Activated CD4-positive, alpha-beta T cell treated with anti-CD3 and anti-CD28 coated beads, Interleukin-2, amount 10 ng/mL, durations not matched to agents 24 days and 14 days (primary cell): ENCODE data around the gene CPSF4. TPM values are rescaled to one million over a fixed set of nuclear protein-coding genes. Genes with fewer than 3 reads are reported as not detected.
A peak's percentile ranks its signal among the peaks of the same experiment; 100 is the strongest.

ENCODE experiments used
- DNase-seq: peaks from one replicate; pipeline ENCODE4 v3.0.0; 2022
- H3K27ac Mint-ChIP-seq: one replicate; pipeline ENCODE4 v1.8.0; 2022; ENCODE audit warnings: mild to moderate bottlenecking, mixed read lengths
- H3K27me3 Mint-ChIP-seq: one replicate; pipeline ENCODE4 v1.8.0; 2022; ENCODE audit warnings: mixed read lengths
- H3K36me3 Mint-ChIP-seq: one replicate; pipeline ENCODE4 v1.8.0; 2022; ENCODE audit warnings: low read depth, mild to moderate bottlenecking, mixed read lengths
- H3K4me1 Mint-ChIP-seq: one replicate; pipeline ENCODE4 v1.8.0; 2021; ENCODE audit warnings: mixed read lengths
- H3K4me3 Mint-ChIP-seq: one replicate; pipeline ENCODE4 v1.8.0; 2022; ENCODE audit warnings: mild to moderate bottlenecking, moderate library complexity, mixed read lengths
- H3K9me3 Mint-ChIP-seq: one replicate; pipeline ENCODE4 v1.8.0; 2021; ENCODE audit warnings: mixed read lengths
- intact Hi-C: fragments of 100-400 bp; cut with micrococcal nuclease; formaldehyde crosslinking; loops from one replicate; pipeline ENCODE4 v1.15.1; 2023
- total RNA-seq: library from RNA; stranded (reverse); gene quantifications from 2 replicates; pipeline ENCODE4 v1.2.3, GENCODE V29; 2022

CPSF4 gene
- total RNA-seq, 1 donor from 2014 or later = 89.0 TPM

GRCh38 chr7:99447943-99448342 lies 9.2 kb downstream of the CPSF4 start:
- intact Hi-C loops = no loop called here
- DNase-seq = no peak
- Mint-ChIP-seq H3K4me3 (no peak overlapping the region), H3K36me3 (peaks cover 60% of the 10 kb centered on the region), H3K27ac (no peak overlapping the region), H3K9me3 (no peaks in the 10 kb centered on the region), H3K27me3 (no peaks in the 10 kb centered on the region), H3K4me1 (peaks cover 8% of the 10 kb centered on the region)

GRCh38 chr7:99448855-99449254 lies 10.1 kb downstream of the CPSF4 start:
- Mint-ChIP-seq H3K9me3 (no peaks in the 10 kb centered on the region), H3K27ac (no peak overlapping the region), H3K4me3 (no peak overlapping the region), H3K4me1 (peaks cover 3% of the 10 kb centered on the region), H3K36me3 (peaks cover 57% of the 10 kb centered on the region), H3K27me3 (no peaks in the 10 kb centered on the region)
- DNase-seq = no peak
- intact Hi-C loops = no loop called here

- Mint-ChIP-seq H3K27ac (no peak overlapping the region), H3K27me3 (no peaks in the 10 kb centered on the region), H3K9me3 (no peaks in the 10 kb centered on the region), H3K36me3 (peaks cover 58% of the 10 kb centered on the region), H3K4me3 (no peak overlapping the region), H3K4me1 (peaks cover 3% of the 10 kb centered on the region)
- DNase-seq = no peak
- intact Hi-C loops = no loop called here
Observed at GRCh38 chr7:99449326-99449725, 10.6 kb downstream of the CPSF4 start.

- no peaks in the 10 kb centered on the region for H3K9me3 Mint-ChIP-seq
- intact Hi-C loops = no loop called here
- peaks cover 53% of the 10 kb centered on the region for H3K36me3 Mint-ChIP-seq
- H3K27ac Mint-ChIP-seq = no peak overlapping the region
- H3K27me3 Mint-ChIP-seq = no peaks in the 10 kb centered on the region
- no peak overlapping the region for H3K4me3 Mint-ChIP-seq
- no peak for DNase-seq
- peaks cover 1% of the 10 kb centered on the region for H3K4me1 Mint-ChIP-seq
Observed at GRCh38 chr7:99451936-99452335, 13.2 kb downstream of the CPSF4 start.

GRCh38 chr7:99452541-99452940 lies 13.8 kb downstream of the CPSF4 start:
- Mint-ChIP-seq H3K4me1 (peaks cover 1% of the 10 kb centered on the region), H3K4me3 (no peak overlapping the region), H3K36me3 (peaks cover 53% of the 10 kb centered on the region), H3K9me3 (no peaks in the 10 kb centered on the region), H3K27me3 (no peaks in the 10 kb centered on the region), H3K27ac (no peak overlapping the region)
- intact Hi-C loops = no loop called here
- no peak for DNase-seq

- H3K27ac Mint-ChIP-seq = no peak overlapping the region
Observed at GRCh38 chr7:99453105-99453504, 14.4 kb downstream of the CPSF4 start.

GRCh38 chr7:99455874-99456273 lies 17.1 kb downstream of the CPSF4 start:
- no peak overlapping the region for H3K4me3 Mint-ChIP-seq
- DNase-seq = no peak
- H3K4me1 Mint-ChIP-seq = peaks cover 10% of the 10 kb centered on the region
- peaks cover 60% of the 10 kb centered on the region for H3K36me3 Mint-ChIP-seq
- intact Hi-C loops = no loop called here
- H3K9me3 Mint-ChIP-seq = no peaks in the 10 kb centered on the region
- no peak overlapping the region for H3K27ac Mint-ChIP-seq
- H3K27me3 Mint-ChIP-seq = no peaks in the 10 kb centered on the region

More at GRCh38 chr7:99453105-99453504, 14.4 kb downstream of the CPSF4 start:
- intact Hi-C loops = no loop called here
- H3K9me3 Mint-ChIP-seq = no peaks in the 10 kb centered on the region
- peaks cover 53% of the 10 kb centered on the region for H3K36me3 Mint-ChIP-seq
- H3K27me3 Mint-ChIP-seq = no peaks in the 10 kb centered on the region
- H3K4me3 Mint-ChIP-seq = no peak overlapping the region
- peaks cover 1% of the 10 kb centered on the region for H3K4me1 Mint-ChIP-seq
- no peak for DNase-seq

GRCh38 chr7:99456288-99456687 lies 17.5 kb downstream of the CPSF4 start:
- no peak for DNase-seq
- no peak overlapping the region for H3K27ac Mint-ChIP-seq
- peaks cover 12% of the 10 kb centered on the region for H3K4me1 Mint-ChIP-seq
- intact Hi-C loops = no loop called here
- H3K4me3 Mint-ChIP-seq = no peak overlapping the region
- H3K36me3 Mint-ChIP-seq = peaks cover 56% of the 10 kb centered on the region
- no peaks in the 10 kb centered on the region for H3K27me3 Mint-ChIP-seq
- H3K9me3 Mint-ChIP-seq = no peaks in the 10 kb centered on the region

- intact Hi-C loops = no loop called here
- H3K4me1 Mint-ChIP-seq = peaks cover 13% of the 10 kb centered on the region
- no peak overlapping the region for H3K27ac Mint-ChIP-seq
- no peak overlapping the region for H3K4me3 Mint-ChIP-seq
- DNase-seq = no peak
- H3K9me3 Mint-ChIP-seq = no peaks in the 10 kb centered on the region
- no peaks in the 10 kb centered on the region for H3K27me3 Mint-ChIP-seq
- H3K36me3 Mint-ChIP-seq = peaks cover 55% of the 10 kb centered on the region
Observed at GRCh38 chr7:99457050-99457649, 18.4 kb downstream of the CPSF4 start.

GRCh38 chr7:99457650-99458493 lies 19.1 kb downstream of the CPSF4 start:
- intact Hi-C loops = no loop called here
- H3K36me3 Mint-ChIP-seq = peaks cover 54% of the 10 kb centered on the region

GRCh38 chr7:99459087-99459486 lies 20.3 kb downstream of the CPSF4 start:
- intact Hi-C loops = no loop called here
- Mint-ChIP-seq H3K27me3 (no peaks in the 10 kb centered on the region), H3K27ac (peak overlapping the region; percentile 8), H3K9me3 (no peaks in the 10 kb centered on the region), H3K36me3 (peaks cover 53% of the 10 kb centered on the region), H3K4me1 (peaks cover 20% of the 10 kb centered on the region), H3K4me3 (no peak overlapping the region)
- DNase-seq = peak; percentile 76

More at GRCh38 chr7:99457650-99458493, 19.1 kb downstream of the CPSF4 start:
- Mint-ChIP-seq H3K27ac (no peak overlapping the region), H3K27me3 (no peaks in the 10 kb centered on the region), H3K4me1 (peaks cover 15% of the 10 kb centered on the region), H3K4me3 (no peak overlapping the region), H3K9me3 (no peaks in the 10 kb centered on the region)
- DNase-seq = no peak

- H3K4me1 Mint-ChIP-seq = peaks cover 29% of the 10 kb centered on the region
- no peaks in the 10 kb centered on the region for H3K27me3 Mint-ChIP-seq
- intact Hi-C loops = no loop called here
- no peaks in the 10 kb centered on the region for H3K9me3 Mint-ChIP-seq
- peaks cover 53% of the 10 kb centered on the region for H3K36me3 Mint-ChIP-seq
- peak overlapping the region; percentile 27 for H3K27ac Mint-ChIP-seq
- H3K4me3 Mint-ChIP-seq = no peak overlapping the region
- no peak for DNase-seq
Observed at GRCh38 chr7:99460651-99461050, 21.9 kb downstream of the CPSF4 start.

- Mint-ChIP-seq H3K4me1 (peaks cover 32% of the 10 kb centered on the region), H3K27me3 (no peaks in the 10 kb centered on the region), H3K36me3 (peaks cover 55% of the 10 kb centered on the region), H3K27ac (no peak overlapping the region), H3K4me3 (no peak overlapping the region), H3K9me3 (no peaks in the 10 kb centered on the region)
- no peak for DNase-seq
- intact Hi-C loops = no loop called here
Observed at GRCh38 chr7:99461221-99461620, 22.5 kb downstream of the CPSF4 start.

GRCh38 chr7:99465421-99465768 lies 26.7 kb downstream of the CPSF4 start:
- no peak for DNase-seq
- H3K4me3 Mint-ChIP-seq = peak overlapping the region; percentile 89
- H3K9me3 Mint-ChIP-seq = no peaks in the 10 kb centered on the region
- peak overlapping the region; percentile 82 for H3K27ac Mint-ChIP-seq
- peaks cover 26% of the 10 kb centered on the region for H3K4me1 Mint-ChIP-seq
- peaks cover 29% of the 10 kb centered on the region for H3K36me3 Mint-ChIP-seq
- peaks cover 1% of the 10 kb centered on the region for H3K27me3 Mint-ChIP-seq
- intact Hi-C loops = no loop called here
